CD4-positive, alpha-beta memory T cell (primary cell): ENCODE measurements around the gene ARHGEF11. TPM values are rescaled to one million over a fixed set of nuclear protein-coding genes. Genes with fewer than 3 reads are reported as not detected.

Source experiments
- CTCF ChIA-PET: fragments of 350-600 bp; sonication (Branson Sonifier 250); formaldehyde crosslinking; loops from one replicate; lab custom pipeline; 2021; ENCODE audit warnings: inconsistent platforms; ENCODE audit not compliant: partially characterized antibody; lab: Charles Lee
- POLR2A ChIA-PET: fragments of 350-600 bp; sonication (Branson Sonifier 250); formaldehyde crosslinking; loops from one replicate; lab custom pipeline; 2021; ENCODE audit not compliant: partially characterized antibody; lab: Charles Lee
- DNase-seq, 5 donors: peaks; one replicate each; pipeline versions ENCODE4 v3.0.0 to v3.0.0-alpha.2; 2020 to 2022; ENCODE audit warnings: mixed read lengths in 1 of 5
- H3K27ac ChIP-seq: one replicate; pipeline ENCODE4 v1.7.0; 2013; ENCODE audit warnings: low read depth, low read length
- H3K27me3 ChIP-seq: 2 replicates; pipeline ENCODE4 v1.7.0; 2013; ENCODE audit warnings: mild to moderate bottlenecking, low read length, moderate library complexity; ENCODE audit not compliant: insufficient read depth
- H3K36me3 ChIP-seq: 2 replicates; pipeline ENCODE4 v1.7.0; 2013; ENCODE audit warnings: mild to moderate bottlenecking, low read length, moderate library complexity; ENCODE audit not compliant: insufficient read depth
- H3K4me1 ChIP-seq: 2 replicates; pipeline ENCODE4 v1.7.0; 2013; ENCODE audit warnings: mild to moderate bottlenecking, low read length, moderate library complexity; ENCODE audit not compliant: insufficient read depth
- H3K4me3 ChIP-seq, 2 donors: one replicate each; pipeline ENCODE4 v1.7.0; 2013; ENCODE audit warnings: low read length in 2 of 2, mild to moderate bottlenecking in 1 of 2
- H3K9me3 ChIP-seq, 2 donors: one replicate each; pipeline ENCODE4 v1.7.0; 2013; ENCODE audit warnings: low read length in 2 of 2, control low read depth in 1 of 2; ENCODE audit not compliant: control insufficient read depth in 1 of 2
- H3K27ac Mint-ChIP-seq, 7 donors: one replicate each; pipeline ENCODE4 v1.8.0; 2020 to 2021; ENCODE audit warnings: mixed read lengths in 7 of 7, mild to moderate bottlenecking in 6 of 7, inconsistent platforms in 3 of 7, moderate library complexity in 3 of 7
- H3K27me3 Mint-ChIP-seq, 2 donors: one replicate each; pipeline ENCODE4 v1.8.0; 2020 to 2021; ENCODE audit warnings: mixed read lengths in 2 of 2
- H3K36me3 Mint-ChIP-seq, 2 donors: one replicate each; pipeline ENCODE4 v1.8.0; 2020 to 2021; ENCODE audit warnings: mixed read lengths in 2 of 2, inconsistent platforms in 1 of 2, mild to moderate bottlenecking in 1 of 2
- H3K4me1 Mint-ChIP-seq, 4 donors: one replicate each; pipeline ENCODE4 v1.8.0; 2020 to 2021; ENCODE audit warnings: mixed read lengths in 4 of 4, mild to moderate bottlenecking in 1 of 4
- H3K4me3 Mint-ChIP-seq, 8 donors: one replicate each; pipeline ENCODE4 v1.8.0; 2020 to 2021; ENCODE audit warnings: mixed read lengths in 8 of 8, mild to moderate bottlenecking in 7 of 8, moderate library complexity in 6 of 8, inconsistent platforms in 3 of 8
- H3K9me3 Mint-ChIP-seq, 8 donors: one replicate each; pipeline ENCODE4 v1.8.0; 2020 to 2021; ENCODE audit warnings: mixed read lengths in 8 of 8, mild to moderate bottlenecking in 5 of 8, inconsistent platforms in 3 of 8, moderate library complexity in 1 of 8
- intact Hi-C: fragments of 100-400 bp; cut with micrococcal nuclease; formaldehyde crosslinking; loops from one replicate; pipeline ENCODE4 v1.15.1; 2023
- polyA plus RNA-seq, 2 donors: library from polyadenylated mRNA; unstranded; fragments of 300-500 nt; fragmentation: Illumina TruSeq; gene quantifications; one replicate each; pipeline ENCODE4 v1.2.3, GENCODE V29; 2021
- total RNA-seq, 2 experiments: library from RNA; stranded (reverse); gene quantifications; one replicate each; pipeline ENCODE4 v1.2.3, GENCODE V29; 2021

The ARHGEF11 gene
- total and polyA plus RNA-seq, 4 experiments from 2014 or later, result 7.9 to 24.1 (median 20.9) TPM

DNA sequence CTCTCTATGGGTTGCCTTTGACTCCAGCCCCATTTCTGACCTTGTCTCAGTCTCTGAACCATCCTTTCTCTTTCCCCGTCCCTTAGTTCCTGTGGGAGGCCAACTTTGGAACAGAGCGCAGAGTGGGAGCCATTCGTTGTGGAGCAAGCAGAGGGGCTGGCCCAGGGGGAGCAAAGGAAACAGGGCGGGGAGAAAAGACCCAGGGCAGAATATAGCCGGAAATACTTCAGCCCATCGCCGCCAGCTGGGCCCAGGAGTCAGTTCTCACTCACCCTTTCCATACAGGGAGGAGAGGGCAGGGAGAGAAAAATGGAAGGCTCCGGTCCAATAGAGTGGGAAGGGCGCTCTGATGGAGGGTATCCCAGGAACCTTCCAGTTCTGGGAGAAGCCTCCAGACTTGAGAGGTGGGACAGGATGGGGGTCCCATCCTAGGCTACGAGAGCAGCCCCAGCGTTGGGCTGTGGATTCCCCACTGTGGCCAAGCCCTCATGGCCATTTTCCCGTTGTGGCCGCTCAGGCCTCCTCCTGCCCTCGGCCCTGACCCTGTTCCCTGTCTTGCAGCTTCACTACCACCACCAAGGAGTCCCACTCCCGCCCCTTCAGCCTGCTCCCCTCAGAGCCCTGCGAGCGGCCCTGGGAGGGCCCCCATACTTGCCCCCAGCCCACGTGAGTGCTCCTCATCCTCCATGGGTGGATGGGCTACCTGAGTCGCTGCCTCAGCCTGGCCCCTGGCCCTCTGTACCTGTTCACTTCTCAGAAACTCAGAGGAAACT is 141.2 kb downstream of the ARHGEF11 start:
- H3K4me3 Mint-ChIP-seq, result no peak overlapping the region
- H3K27ac Mint-ChIP-seq, result no peak overlapping the region
- H3K36me3 Mint-ChIP-seq, result no peaks in the 10 kb centered on the region
- no peaks in the 10 kb centered on the region for H3K27me3 ChIP-seq
- H3K4me1 ChIP-seq, result no peaks in the 10 kb centered on the region
- CTCF ChIA-PET, result no interaction called here
- H3K27me3 Mint-ChIP-seq, result peaks cover 10 to 23% of the 10 kb centered on the region in 2 donors
- POLR2A ChIA-PET, result no interaction called here
- no peaks in the 10 kb centered on the region for H3K36me3 ChIP-seq
- peaks cover 0 to 2% (median under 1%) of the 10 kb centered on the region in 4 donors for H3K4me1 Mint-ChIP-seq
- no peaks in the 10 kb centered on the region for H3K9me3 Mint-ChIP-seq
- DNase-seq, result peak in 1 of 5 donors; percentile 30
- intact Hi-C loops, result no loop called here
- no peaks in the 10 kb centered on the region for H3K9me3 ChIP-seq
- H3K27ac ChIP-seq, result no peak overlapping the region
- H3K4me3 ChIP-seq, result no peak overlapping the region

DNA sequence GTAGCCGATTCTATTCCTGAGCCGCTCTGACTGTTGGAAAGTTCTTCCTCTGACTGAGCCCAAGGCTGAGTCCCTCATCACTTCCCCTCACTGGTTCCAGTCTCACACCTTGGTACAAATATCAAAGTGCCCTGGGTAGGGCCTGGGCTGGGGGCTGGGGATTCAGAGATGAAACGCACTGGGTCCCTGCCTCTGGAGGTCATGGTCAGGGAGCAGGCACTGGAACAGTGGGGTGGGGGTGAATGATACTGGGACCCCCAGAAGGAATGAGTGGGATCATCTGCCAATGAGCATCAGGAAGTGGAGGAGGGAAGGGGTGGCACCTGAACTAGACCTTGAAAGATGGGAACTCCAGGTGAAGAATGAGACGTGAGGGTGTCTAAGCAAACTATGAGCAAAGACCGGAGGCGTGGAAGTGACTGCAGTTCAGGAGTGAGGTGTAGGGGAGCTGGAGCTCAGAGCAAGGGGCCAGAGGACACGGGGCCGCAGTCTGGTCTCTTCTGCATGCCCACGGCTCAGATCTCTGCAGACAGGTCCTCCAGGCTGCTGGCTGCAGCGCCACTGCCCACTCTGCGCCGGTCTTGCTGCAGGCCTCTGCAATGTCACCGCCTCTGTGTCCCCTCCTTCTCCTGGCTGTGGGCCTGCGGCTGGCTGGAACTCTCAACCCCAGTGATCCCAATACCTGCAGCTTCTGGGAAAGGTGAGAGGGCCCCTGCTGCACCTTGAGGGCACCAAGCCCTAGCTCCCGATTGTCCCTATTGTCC is 142.0 kb downstream of the ARHGEF11 start:
- POLR2A ChIA-PET, result no interaction called here
- Mint-ChIP-seq H3K27me3 (peaks cover 15 to 24% of the 10 kb centered on the region in 2 donors), H3K9me3 (no peaks in the 10 kb centered on the region), H3K4me1 (peaks cover 0 to 2% (median under 1%) of the 10 kb centered on the region in 4 donors), H3K36me3 (no peaks in the 10 kb centered on the region), H3K27ac (no peak overlapping the region), H3K4me3 (no peak overlapping the region)
- H3K4me1 ChIP-seq, result no peaks in the 10 kb centered on the region
- DNase-seq, result peak in 1 of 5 donors; percentile 6
- CTCF ChIA-PET, result no interaction called here
- H3K9me3 ChIP-seq, result no peaks in the 10 kb centered on the region
- no peaks in the 10 kb centered on the region for H3K36me3 ChIP-seq
- no peaks in the 10 kb centered on the region for H3K27me3 ChIP-seq
- no peak overlapping the region for H3K4me3 ChIP-seq
- H3K27ac ChIP-seq, result no peak overlapping the region
- intact Hi-C loops, result no loop called here

GRCh38 chr1:156901966-156902915 is 143.3 kb downstream of the ARHGEF11 start:
- Histone ChIP-seq H3K4me1 (no peaks in the 10 kb centered on the region), H3K27ac (no peak overlapping the region), H3K36me3 (no peaks in the 10 kb centered on the region), H3K4me3 (no peak overlapping the region), H3K27me3 (no peaks in the 10 kb centered on the region), H3K9me3 (no peaks in the 10 kb centered on the region)
- Mint-ChIP-seq H3K4me3 (no peak overlapping the region), H3K27me3 (peaks cover 18 to 30% of the 10 kb centered on the region in 2 donors), H3K4me1 (peaks cover 0 to 6% (median under 1%) of the 10 kb centered on the region in 4 donors), H3K9me3 (peaks cover 0 to 2% (median 0%) of the 10 kb centered on the region in 8 donors), H3K27ac (no peak overlapping the region), H3K36me3 (no peaks in the 10 kb centered on the region)
- CTCF ChIA-PET, result interaction anchor here (1.4 kb wide), 1 partner anchor 10 kb away, joined by 6 read pairs; no protein-coding TSS in a partner anchor
- no peak for DNase-seq
- intact Hi-C loops, result no loop called here
- POLR2A ChIA-PET, result no interaction called here

DNA sequence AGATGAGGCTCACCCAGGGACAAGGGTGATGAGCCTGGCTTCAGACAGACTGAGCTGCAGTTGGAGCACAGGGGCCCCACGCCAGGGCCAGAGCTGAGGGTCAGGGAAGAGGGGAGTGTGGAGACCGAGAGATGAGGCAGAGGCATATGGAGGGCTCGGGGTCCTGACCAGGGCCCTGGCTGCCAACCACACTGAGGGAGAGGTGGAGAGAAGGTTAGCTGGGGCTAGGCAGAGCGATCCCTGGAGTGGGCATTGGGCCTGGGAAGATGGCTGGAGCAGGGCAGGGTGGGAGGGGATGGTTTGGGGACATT is 144.0 kb downstream of the ARHGEF11 start:
- peak overlapping the region in 1 of 7 donors; percentile 4 for H3K27ac Mint-ChIP-seq

GRCh38 chr1:156900896-156901589 is 144.5 kb downstream of the ARHGEF11 start:
- H3K4me3 Mint-ChIP-seq, result no peak overlapping the region
- POLR2A ChIA-PET, result no interaction called here
- intact Hi-C loops, result no loop called here
- Histone ChIP-seq H3K4me3 (no peak overlapping the region), H3K9me3 (no peaks in the 10 kb centered on the region), H3K36me3 (no peaks in the 10 kb centered on the region), H3K27ac (no peak overlapping the region), H3K27me3 (no peaks in the 10 kb centered on the region), H3K4me1 (no peaks in the 10 kb centered on the region)
- H3K9me3 Mint-ChIP-seq, result peaks cover 0 to 2% (median 0%) of the 10 kb centered on the region in 8 donors
- H3K4me1 Mint-ChIP-seq, result peaks cover 0 to 4% (median 0%) of the 10 kb centered on the region in 4 donors
- H3K27ac Mint-ChIP-seq, result peak overlapping the region in 1 of 7 donors; percentile 4
- H3K27me3 Mint-ChIP-seq, result peaks cover 18 to 27% of the 10 kb centered on the region in 2 donors
- CTCF ChIA-PET, result interaction anchor here (1.4 kb wide), 1 partner anchor 9 kb away, joined by 6 read pairs; no protein-coding TSS in a partner anchor
- no peak for DNase-seq
- H3K36me3 Mint-ChIP-seq, result no peaks in the 10 kb centered on the region

More for the DNA sequence above, 144.0 kb downstream of the ARHGEF11 start:
- Mint-ChIP-seq H3K36me3 (no peaks in the 10 kb centered on the region), H3K27me3 (peaks cover 18 to 26% of the 10 kb centered on the region in 2 donors), H3K4me3 (no peak overlapping the region), H3K9me3 (peaks cover 0 to 2% (median 0%) of the 10 kb centered on the region in 8 donors), H3K4me1 (peaks cover 0 to 4% (median 0%) of the 10 kb centered on the region in 4 donors)
- H3K36me3 ChIP-seq, result no peaks in the 10 kb centered on the region
- DNase-seq, result no peak
- no peaks in the 10 kb centered on the region for H3K4me1 ChIP-seq
- intact Hi-C loops, result no loop called here
- no peaks in the 10 kb centered on the region for H3K9me3 ChIP-seq
- ChIA-PET CTCF (interaction anchor here (1.4 kb wide), 1 partner anchor 9 kb away, joined by 6 read pairs; no protein-coding TSS in a partner anchor), POLR2A (no interaction called here)
- no peaks in the 10 kb centered on the region for H3K27me3 ChIP-seq
- H3K4me3 ChIP-seq, result no peak overlapping the region
- H3K27ac ChIP-seq, result no peak overlapping the region

DNA sequence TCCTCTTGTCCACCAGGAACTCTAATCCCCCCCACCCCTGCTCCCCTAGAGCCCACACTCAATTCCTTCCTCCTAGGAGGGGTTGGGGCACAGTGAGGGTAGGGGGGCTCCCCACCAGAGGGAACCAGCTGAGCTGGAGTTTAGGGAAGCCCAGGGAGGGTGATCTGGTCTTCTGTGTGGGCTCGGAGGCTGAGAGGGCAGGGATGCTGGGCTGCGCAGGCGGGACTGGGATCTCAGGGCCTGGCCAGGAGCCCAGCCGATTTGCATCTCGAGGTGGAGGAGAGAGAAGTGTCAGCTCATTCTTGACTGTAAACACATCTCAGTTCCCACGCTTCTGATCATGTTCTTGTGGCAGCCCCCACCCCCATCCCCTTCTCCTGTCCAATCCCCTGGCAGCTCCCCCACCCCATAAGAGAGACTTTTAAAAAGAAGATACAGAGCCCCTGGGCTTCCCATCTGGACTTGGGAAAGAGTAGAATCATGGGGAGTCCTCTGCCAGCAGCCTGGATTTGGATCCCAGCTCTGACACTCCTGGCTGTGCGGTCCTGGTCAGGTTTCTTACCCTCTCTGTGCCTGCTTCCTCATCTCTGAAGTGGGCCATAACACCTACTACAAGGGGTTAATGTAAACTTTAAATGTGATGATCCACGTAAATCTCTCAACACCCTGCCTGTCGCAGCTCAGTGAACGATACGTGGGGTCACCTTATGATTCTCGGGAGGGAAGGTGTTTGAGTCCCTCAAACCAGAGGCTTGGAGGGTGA is 145.4 kb downstream of the ARHGEF11 start:
- Mint-ChIP-seq H3K4me1 (peaks cover 0 to 4% (median 2%) of the 10 kb centered on the region in 4 donors), H3K27ac (no peak overlapping the region), H3K9me3 (peaks cover 0 to 2% (median 0%) of the 10 kb centered on the region in 8 donors), H3K27me3 (peaks cover 19 to 29% of the 10 kb centered on the region in 2 donors), H3K36me3 (no peaks in the 10 kb centered on the region), H3K4me3 (no peak overlapping the region)
- Histone ChIP-seq H3K9me3 (no peaks in the 10 kb centered on the region), H3K36me3 (no peaks in the 10 kb centered on the region), H3K27me3 (no peaks in the 10 kb centered on the region), H3K4me1 (no peaks in the 10 kb centered on the region), H3K27ac (no peak overlapping the region), H3K4me3 (no peak overlapping the region)
- DNase-seq, result no peak
- ChIA-PET POLR2A (no interaction called here), CTCF (interaction anchor here (0.9 kb wide), 1 partner anchor 174 kb away, joined by 3 read pairs; no protein-coding TSS in a partner anchor)
- intact Hi-C loops, result loop anchor here (10.0 kb wide), 1 partner anchor 175 kb away; no protein-coding TSS in a partner anchor
